Stimulated activated CD4-positive, alpha-beta T cell treated with anti-CD3 and anti-CD28 coated beads, TNF-alpha, amount 100 ng/mL, for 48 hours (primary cell): ENCODE data around the gene NECTIN1.

ENCODE experiments used
- DNase-seq, 3 donors: peaks; one replicate each; pipeline ENCODE4 v3.0.0-alpha.2; 2020; ENCODE audit warnings: low read depth in 3 of 3

NECTIN1 gene

GRCh38 chr11:119755356-119756071, 26.5 kb upstream of the NECTIN1 start:
- DNase-seq, result no peak

- no peak for DNase-seq
These were observed 25.8 kb upstream of the NECTIN1 start for GRCh38 chr11:119754656-119755355.

DNA sequence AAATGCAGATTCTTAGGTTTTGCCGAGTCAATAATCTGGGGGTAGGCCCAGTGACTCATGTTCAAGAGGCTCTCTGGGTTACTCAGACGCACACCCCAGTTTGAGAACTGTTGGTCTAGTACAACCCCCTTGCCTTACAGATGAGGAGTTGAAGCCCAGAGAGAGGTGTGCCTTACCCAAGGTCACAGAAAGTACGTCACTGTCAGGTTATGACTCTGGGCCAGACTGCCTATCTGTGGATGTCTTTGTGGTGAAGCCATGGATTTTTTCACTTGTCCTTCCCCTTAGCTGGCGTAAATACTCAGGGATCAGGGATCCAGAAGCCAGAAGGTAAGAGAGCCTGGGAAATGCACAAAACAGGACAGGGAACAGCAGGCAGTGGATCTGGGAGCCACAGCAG, 25.2 kb upstream of the NECTIN1 start:
- DNase-seq, result no peak

- DNase-seq, result no peak
These were observed 23.9 kb upstream of the NECTIN1 start for GRCh38 chr11:119752946-119753345.

DNA sequence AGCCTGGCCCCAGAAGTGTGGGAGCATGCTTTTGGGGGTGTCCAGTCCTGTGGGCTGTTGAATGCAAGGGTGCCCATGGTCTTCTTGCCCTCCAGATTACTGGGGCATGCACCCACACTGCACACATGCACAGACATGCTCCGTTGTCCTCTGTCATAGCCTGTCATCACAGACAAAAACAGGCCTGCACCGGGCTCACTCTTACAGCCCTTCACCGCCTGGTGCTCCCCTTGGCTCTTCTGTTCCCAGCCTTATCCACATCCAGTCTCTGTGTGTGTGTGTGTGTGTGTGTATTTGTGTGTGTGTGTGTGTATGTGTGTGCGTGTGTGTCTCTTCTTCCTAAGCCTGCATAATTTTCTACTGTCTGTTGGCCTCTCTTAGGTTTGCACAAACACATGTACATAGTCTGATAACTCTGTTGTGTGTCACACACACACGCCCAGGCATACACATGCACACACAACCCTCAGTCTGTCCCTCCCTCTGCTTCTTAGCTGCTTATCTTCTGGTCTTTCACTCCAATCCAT, 23.4 kb upstream of the NECTIN1 start:
- no peak for DNase-seq

DNA sequence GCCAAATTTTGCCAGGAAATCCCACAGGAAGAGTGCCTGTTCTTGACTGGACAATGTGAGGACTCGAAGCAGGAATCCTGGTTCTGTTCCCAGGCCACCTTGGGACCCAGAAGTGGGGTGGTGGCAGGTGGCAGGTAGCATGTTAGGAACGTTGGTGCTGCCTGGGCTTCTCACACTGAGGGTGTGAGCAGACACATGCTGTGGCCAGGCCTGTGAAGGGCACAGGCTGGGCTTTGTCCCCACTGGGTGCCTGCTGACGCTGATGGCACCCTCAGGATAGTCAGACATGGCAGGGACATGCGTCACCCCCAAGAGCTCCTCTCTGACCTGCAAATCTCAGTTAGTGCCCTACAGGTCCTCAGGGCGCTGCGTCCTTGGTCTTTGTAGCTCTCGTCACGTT, 21.1 kb upstream of the NECTIN1 start:
- no peak for DNase-seq

DNA sequence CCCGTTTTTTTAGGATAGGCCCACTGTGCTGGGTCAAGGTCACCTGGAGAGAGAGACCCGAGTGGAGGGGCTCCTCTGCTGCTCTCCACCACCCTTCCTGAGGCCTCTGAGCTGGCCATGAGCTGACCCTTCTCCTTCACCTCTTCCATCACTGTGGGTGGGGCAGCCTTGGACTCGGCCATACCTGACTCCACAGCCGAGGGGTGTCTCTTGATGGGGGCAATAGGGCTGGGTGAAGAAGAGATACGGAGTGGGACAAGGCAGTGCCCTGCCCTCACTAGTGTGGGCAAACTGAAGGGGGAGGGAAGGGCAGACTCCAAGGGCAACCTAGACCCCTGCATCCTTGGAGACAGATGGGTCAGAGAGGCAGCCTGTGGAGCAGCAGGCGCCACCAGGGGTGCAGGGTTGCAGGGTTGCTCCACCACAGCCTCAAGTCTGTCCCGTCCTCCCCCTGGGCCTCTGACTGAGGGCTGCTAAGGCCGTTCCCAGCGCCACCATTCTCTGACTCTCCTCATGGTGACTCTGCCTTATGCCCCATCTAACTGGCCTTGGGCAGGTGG, 20.1 kb upstream of the NECTIN1 start:
- DNase-seq, result no peak

DNA sequence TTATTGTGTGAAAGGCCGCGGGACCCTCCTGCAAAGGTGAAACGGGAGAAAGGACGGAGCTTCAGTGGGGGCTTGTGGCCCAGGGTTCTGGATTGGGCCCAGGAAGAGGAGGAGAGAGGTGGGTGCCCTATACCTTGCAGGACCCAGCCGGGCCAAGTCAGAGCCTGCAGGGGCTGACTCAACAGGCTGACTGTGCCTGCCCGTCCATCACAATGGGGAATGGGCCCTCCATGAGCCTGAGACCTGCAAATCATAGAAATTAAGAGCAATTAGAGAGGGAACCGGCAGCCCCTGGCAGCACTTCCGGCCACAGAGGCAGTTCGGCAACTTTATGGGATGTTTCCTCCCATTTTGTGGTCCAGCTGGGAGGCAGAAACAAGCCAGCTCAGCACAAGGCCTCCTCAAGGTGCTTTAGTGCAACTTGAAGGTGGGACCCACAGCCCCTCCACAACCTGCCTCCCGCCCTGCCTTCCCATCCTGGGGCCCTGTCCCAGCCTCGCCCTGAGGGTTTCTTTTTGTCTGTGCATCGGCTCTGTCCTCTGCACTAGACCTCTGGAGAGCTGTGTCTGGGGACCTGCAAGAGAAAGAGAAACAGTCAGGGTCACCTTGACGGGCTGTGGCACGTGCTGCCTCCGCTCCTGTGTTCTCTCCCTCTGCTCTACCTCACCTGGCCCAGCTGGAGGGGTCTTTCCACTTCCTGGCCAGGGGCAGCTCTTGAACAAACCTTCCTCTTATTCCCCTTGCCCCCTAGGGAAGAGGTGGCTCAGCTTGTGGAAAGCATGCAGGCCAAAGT, 19.1 kb upstream of the NECTIN1 start:
- no peak for DNase-seq

GRCh38 chr11:119745776-119746535, 17.0 kb upstream of the NECTIN1 start:
- DNase-seq, result no peak

DNA sequence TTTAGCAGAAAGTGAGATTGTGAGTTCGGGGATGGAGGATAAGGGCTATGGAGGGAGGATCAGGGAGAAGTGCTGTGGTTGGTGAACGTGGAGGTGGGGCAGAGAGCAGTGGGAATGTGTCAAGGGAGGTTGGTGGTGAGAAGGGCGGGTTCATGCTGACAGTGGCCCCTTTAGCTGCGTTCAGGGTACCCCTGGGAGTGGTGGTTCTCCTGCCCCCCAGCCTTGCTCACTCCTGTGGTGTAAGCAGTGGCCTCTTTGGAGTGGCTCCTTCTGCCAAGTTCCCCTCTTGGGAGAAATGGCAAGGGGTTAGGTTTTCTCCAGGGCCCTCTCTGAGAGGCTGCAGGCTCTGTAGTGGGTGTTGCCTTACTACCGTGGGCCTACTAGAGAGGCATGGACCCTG, 16.1 kb upstream of the NECTIN1 start:
- DNase-seq, result no peak

DNA sequence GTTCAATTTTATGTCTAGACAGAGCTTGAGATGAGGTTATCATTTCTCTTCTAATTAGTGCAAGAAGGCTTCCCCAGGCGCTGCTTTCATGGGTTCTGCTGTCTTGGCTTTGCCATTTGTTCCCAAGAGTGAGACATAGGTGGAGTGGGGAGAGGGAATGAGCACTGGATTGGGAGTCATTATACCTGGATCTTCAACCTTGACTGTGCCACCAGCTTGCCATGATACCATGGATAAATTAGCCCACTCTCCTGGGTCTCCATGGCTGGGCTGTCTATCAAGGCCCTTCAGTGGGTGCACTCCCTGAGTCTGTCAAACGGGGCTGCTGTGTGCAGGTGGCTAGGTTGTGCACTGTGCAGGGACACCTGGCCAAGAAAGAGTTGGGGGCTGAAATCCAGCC, 15.6 kb upstream of the NECTIN1 start:
- no peak for DNase-seq

DNA sequence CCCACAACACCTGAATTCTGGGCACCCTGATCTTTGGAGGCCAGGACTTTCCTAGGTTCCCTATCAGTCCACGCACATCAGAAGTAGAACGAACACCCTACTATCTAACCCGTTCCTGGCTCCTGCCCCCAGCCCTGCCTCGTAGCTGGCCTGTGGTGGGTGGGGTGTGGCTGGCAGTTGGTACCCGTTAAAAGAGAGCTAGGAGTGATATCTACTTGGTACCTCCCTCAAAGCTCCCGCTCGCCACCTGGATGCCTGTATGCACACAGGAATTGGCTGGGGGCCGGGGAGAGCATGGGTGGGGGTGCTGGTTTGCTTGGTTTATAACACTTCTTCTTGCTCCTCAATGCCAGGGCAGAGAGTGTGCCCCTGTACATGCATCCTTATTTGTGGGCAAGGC, 14.0 kb upstream of the NECTIN1 start:
- no peak for DNase-seq

- no peak for DNase-seq
These were observed 13.4 kb upstream of the NECTIN1 start for GRCh38 chr11:119742263-119742861.

DNA sequence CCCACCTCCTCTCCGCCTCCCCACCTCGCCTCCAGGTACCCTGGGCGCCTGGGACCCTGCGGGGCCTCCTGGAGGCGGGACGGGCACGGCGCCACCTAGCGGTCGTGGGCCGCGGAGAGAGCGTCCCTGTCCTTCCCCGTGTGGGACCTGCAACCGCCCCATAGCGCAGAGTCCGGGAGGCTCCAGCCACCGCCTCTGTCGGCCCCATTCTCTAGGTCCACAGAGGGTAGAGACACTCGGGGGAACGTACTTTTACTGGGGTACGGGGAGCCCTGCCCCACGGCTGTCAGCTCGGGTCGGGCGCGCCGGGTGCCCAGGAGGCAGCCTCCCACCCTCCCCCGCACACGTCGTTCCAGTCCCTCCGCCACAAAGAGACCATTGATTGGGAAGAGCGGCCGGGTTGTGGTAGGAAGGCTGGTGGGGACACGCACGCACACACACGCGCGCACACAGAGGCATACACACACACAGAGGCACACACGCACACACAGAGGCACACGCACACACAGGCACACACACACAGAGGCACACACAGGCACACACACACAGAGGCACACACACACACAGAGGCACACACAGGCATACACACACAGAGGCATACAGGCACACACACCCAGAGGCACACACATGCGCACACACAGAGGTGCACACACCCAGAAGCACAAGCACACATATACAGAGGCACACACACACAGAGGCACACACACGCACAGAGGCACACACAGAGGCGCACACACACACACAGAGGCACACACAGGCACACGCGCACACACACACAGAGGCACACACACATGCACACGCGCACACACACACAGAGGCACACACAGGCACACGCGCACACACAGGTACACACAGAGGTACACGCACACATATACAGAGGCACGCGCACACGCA, 12.6 kb upstream of the NECTIN1 start:
- peak in 2 of 3 donors; percentile 46 to 52 for DNase-seq

DNA sequence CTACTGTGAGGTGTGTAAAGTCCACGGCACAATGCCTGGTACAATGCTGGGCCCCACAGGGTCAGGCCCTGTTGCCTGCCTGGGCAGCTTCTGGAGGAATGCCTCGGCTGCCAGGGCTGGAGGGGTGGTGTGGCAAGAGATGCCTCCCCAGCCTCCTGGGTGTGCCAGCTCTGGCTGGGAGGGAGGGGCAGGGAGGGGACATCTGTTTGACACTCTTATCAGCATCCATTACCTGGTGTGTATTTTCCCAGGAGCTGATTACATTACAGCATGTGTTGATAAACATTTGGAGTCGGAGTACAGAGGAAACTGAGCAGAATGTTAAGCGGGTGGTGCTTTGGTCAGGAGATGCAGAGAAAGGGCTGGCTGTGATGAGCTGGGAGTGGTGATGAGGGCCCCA, 11.0 kb upstream of the NECTIN1 start:
- DNase-seq, result no peak

- no peak for DNase-seq
These were observed 10.2 kb upstream of the NECTIN1 start for GRCh38 chr11:119739021-119739703.

- no peak for DNase-seq
These were observed 9.0 kb upstream of the NECTIN1 start for GRCh38 chr11:119738059-119738439.

GRCh38 chr11:119737366-119738058, 8.5 kb upstream of the NECTIN1 start:
- DNase-seq, result no peak

- no peak for DNase-seq
These were observed 5.8 kb upstream of the NECTIN1 start for GRCh38 chr11:119734788-119735187.
